ENCODE measurements around the gene OSBPL7.

OSBPL7 gene

GRCh38 chr17:47837401-47838039 is 15.9 kb upstream of the OSBPL7 start:
- DNase-seq (ENCODE audit: insufficient read length) (no peak), FAIRE-seq (no peak)
- TF ChIP-seq POLR2A (IDR thresholded peaks at IDR 0.05; ENCODE audit: low read depth, low read length) (no peak), POLR2AphosphoS5 (IDR thresholded peaks at IDR 0.05; ENCODE audit: low read depth, low read length) (no peak), TAF1 (IDR thresholded peaks at IDR 0.05; ENCODE audit: borderline replicate concordance, low read depth, low read length) (no peak)

GRCh38 chr17:47836601-47837000 is 15.0 kb upstream of the OSBPL7 start:
- TF ChIP-seq POLR2AphosphoS5 (IDR thresholded peaks at IDR 0.05; ENCODE audit: low read depth, low read length) = no peak
- no peak for TF ChIP-seq POLR2A (IDR thresholded peaks at IDR 0.05; ENCODE audit: low read depth, low read length)
- TF ChIP-seq TAF1 (IDR thresholded peaks at IDR 0.05; ENCODE audit: borderline replicate concordance, low read depth, low read length) = no peak
- FAIRE-seq = no peak
- DNase-seq (ENCODE audit: insufficient read length) = no peak

GRCh38 chr17:47834756-47835155 is 13.2 kb upstream of the OSBPL7 start:
- DNase-seq (ENCODE audit: insufficient read length) (no peak), FAIRE-seq (no peak)
- TF ChIP-seq TAF1 (IDR thresholded peaks at IDR 0.05; ENCODE audit: borderline replicate concordance, low read depth, low read length) (no peak), POLR2A (IDR thresholded peaks at IDR 0.05; ENCODE audit: low read depth, low read length) (no peak), POLR2AphosphoS5 (IDR thresholded peaks at IDR 0.05; ENCODE audit: low read depth, low read length) (no peak)

- FAIRE-seq = no peak
- no peak for TF ChIP-seq POLR2AphosphoS5 (IDR thresholded peaks at IDR 0.05; ENCODE audit: low read depth, low read length)
- TF ChIP-seq POLR2A (IDR thresholded peaks at IDR 0.05; ENCODE audit: low read depth, low read length) = no peak
- TF ChIP-seq TAF1 (IDR thresholded peaks at IDR 0.05; ENCODE audit: borderline replicate concordance, low read depth, low read length) = no peak
- no peak for DNase-seq (ENCODE audit: insufficient read length)
Measured at GRCh38 chr17:47831934-47832327, 10.3 kb upstream of the OSBPL7 start.

- peak; percentile 97 for FAIRE-seq
- peak; percentile 99 for DNase-seq (ENCODE audit: insufficient read length)
- TF ChIP-seq POLR2A (IDR thresholded peaks at IDR 0.05; ENCODE audit: low read depth, low read length) (peak; percentile 98), POLR2AphosphoS5 (IDR thresholded peaks at IDR 0.05; ENCODE audit: low read depth, low read length) (peak; percentile 98), TAF1 (IDR thresholded peaks at IDR 0.05; ENCODE audit: borderline replicate concordance, low read depth, low read length) (peak; percentile 88)
Measured at GRCh38 chr17:47831003-47831933, 9.7 kb upstream of the OSBPL7 start, which contains the start of the genes LRRC46 and MRPL10. LRRC46 (plus strand) TSS chr17:47831670; CDS start chr17:47831990, 320 bp downstream. MRPL10 (minus strand) TSS chr17:47831541; CDS start chr17:47831511, 30 bp downstream.

- FAIRE-seq (no peak), DNase-seq (ENCODE audit: insufficient read length) (no peak)
- TF ChIP-seq TAF1 (IDR thresholded peaks at IDR 0.05; ENCODE audit: borderline replicate concordance, low read depth, low read length) (no peak), POLR2AphosphoS5 (IDR thresholded peaks at IDR 0.05; ENCODE audit: low read depth, low read length) (no peak), POLR2A (IDR thresholded peaks at IDR 0.05; ENCODE audit: low read depth, low read length) (no peak)
Measured at GRCh38 chr17:47830396-47831002, 8.9 kb upstream of the OSBPL7 start.

- FAIRE-seq (no peak), DNase-seq (ENCODE audit: insufficient read length) (no peak)
- no peak for TF ChIP-seq TAF1 (IDR thresholded peaks at IDR 0.05; ENCODE audit: borderline replicate concordance, low read depth, low read length)
- no peak for TF ChIP-seq POLR2AphosphoS5 (IDR thresholded peaks at IDR 0.05; ENCODE audit: low read depth, low read length)
- TF ChIP-seq POLR2A (IDR thresholded peaks at IDR 0.05; ENCODE audit: low read depth, low read length) = no peak
Measured at GRCh38 chr17:47829870-47830269, 8.3 kb upstream of the OSBPL7 start.

- DNase-seq (ENCODE audit: insufficient read length) (no peak), FAIRE-seq (no peak)
- TF ChIP-seq POLR2A (IDR thresholded peaks at IDR 0.05; ENCODE audit: low read depth, low read length) (no peak), POLR2AphosphoS5 (IDR thresholded peaks at IDR 0.05; ENCODE audit: low read depth, low read length) (no peak)
Measured at GRCh38 chr17:47823519-47823918, 1.9 kb upstream of the OSBPL7 start.

- FAIRE-seq (no peak), DNase-seq (ENCODE audit: insufficient read length) (no peak)
Measured at GRCh38 chr17:47822785-47823184, 1.2 kb upstream of the OSBPL7 start.

GRCh38 chr17:47821031-47821423 is 567 bp downstream of the OSBPL7 start:
- TF ChIP-seq POLR2A (IDR thresholded peaks at IDR 0.05; ENCODE audit: low read depth, low read length) (no peak), POLR2AphosphoS5 (IDR thresholded peaks at IDR 0.05; ENCODE audit: low read depth, low read length) (no peak), TAF1 (IDR thresholded peaks at IDR 0.05; ENCODE audit: borderline replicate concordance, low read depth, low read length) (no peak)
- DNase-seq (ENCODE audit: insufficient read length) = no peak
- FAIRE-seq = peak; percentile 53

More at GRCh38 chr17:47822785-47823184, 1.2 kb upstream of the OSBPL7 start:
- TF ChIP-seq POLR2A (IDR thresholded peaks at IDR 0.05; ENCODE audit: low read depth, low read length) (no peak), POLR2AphosphoS5 (IDR thresholded peaks at IDR 0.05; ENCODE audit: low read depth, low read length) (no peak), TAF1 (IDR thresholded peaks at IDR 0.05; ENCODE audit: borderline replicate concordance, low read depth, low read length) (no peak)
